A673 (cell line): ENCODE results near the gene CAV3. TPM values are rescaled to one million over a fixed set of nuclear protein-coding genes. Genes with fewer than 3 reads are reported as not detected.

Experiments used
- BruUV-seq: library from RNA; stranded (reverse); fragments of 400-500 nt; replicated peaks from 2 replicates; lab custom pipeline; 2021; lab: Mats Ljungman, UMichigan
- CTCF ChIA-PET: fragments of 300-600 bp; sonication (Branson Sonifier 250); formaldehyde crosslinking; loops from one replicate; lab custom pipeline; 2022; ENCODE audit warnings: antibody characterized with exemption; lab: Charles Lee
- POLR2A ChIA-PET: fragments of 300-600 bp; sonication (Branson Sonifier 250); formaldehyde crosslinking; loops from one replicate; lab custom pipeline; 2022; ENCODE audit warnings: antibody characterized with exemption; ENCODE audit not compliant: low non-redundant PET; lab: Charles Lee
- DNase-seq: peaks from one replicate; pipeline ENCODE4 v3.0.0-alpha.2; 2015; ENCODE audit warnings: low spot score
- H3K27ac ChIP-seq: fragments of 200-600 bp; sonication (generic); 2 replicates; pipeline ENCODE4 v1.5.1; 2016; ENCODE audit warnings: mixed run types, low read depth, mild to moderate bottlenecking, mixed read lengths, antibody characterized with exemption, low read length; ENCODE audit not compliant: poor library complexity, severe bottlenecking
- H3K27me3 ChIP-seq: fragments of 200-600 bp; sonication (generic); replicated peaks from 2 replicates; pipeline ENCODE4 v1.6.1; 2017; ENCODE audit warnings: mixed run types, low read depth, mild to moderate bottlenecking, mixed read lengths, antibody characterized with exemption, low read length; ENCODE audit not compliant: insufficient read depth, poor library complexity
- H3K36me3 ChIP-seq: fragments of 200-600 bp; sonication (generic); 2 replicates; pipeline ENCODE4 v1.6.1; 2016; ENCODE audit warnings: mixed run types, mild to moderate bottlenecking, mixed read lengths, antibody characterized with exemption, low read length; ENCODE audit not compliant: insufficient read depth, poor library complexity, severe bottlenecking
- H3K4me1 ChIP-seq: fragments of 200-600 bp; sonication (generic); 2 replicates; pipeline ENCODE4 v1.6.1; 2017; ENCODE audit warnings: mixed run types, mild to moderate bottlenecking, mixed read lengths, antibody characterized with exemption, low read length; ENCODE audit not compliant: insufficient read depth, poor library complexity, severe bottlenecking
- H3K4me3 ChIP-seq: fragments of 200-600 bp; sonication (generic); 2 replicates; pipeline ENCODE4 v1.5.1; 2016; ENCODE audit warnings: low read depth, mixed run types, mild to moderate bottlenecking, mixed read lengths, low read length; ENCODE audit not compliant: poor library complexity, severe bottlenecking
- H3K9me3 ChIP-seq: fragments of 200-600 bp; sonication (generic); 2 replicates; pipeline ENCODE4 v1.6.1; 2016; ENCODE audit warnings: mixed run types, low read depth, mild to moderate bottlenecking, mixed read lengths, antibody characterized with exemption, low read length; ENCODE audit not compliant: poor library complexity, severe bottlenecking
- CTCF ChIP-seq: fragments of 300-800, 200-600 bp; sonication (generic); conservative IDR thresholded peaks from 2 replicates; pipeline ENCODE4 v1.5.1; 2017; ENCODE audit warnings: low read depth, mild to moderate bottlenecking, antibody characterized with exemption, low read length, moderate library complexity, mixed read lengths
- EZH2 ChIP-seq: fragments of 200-600 bp; sonication (generic); IDR thresholded peaks from 2 replicates; pipeline ENCODE4 v1.6.1; 2017; ENCODE audit warnings: borderline replicate concordance, low read depth, mild to moderate bottlenecking, mixed read lengths, antibody characterized with exemption, low read length; ENCODE audit not compliant: poor library complexity, severe bottlenecking
- intact Hi-C: fragments of 100-400 bp; cut with micrococcal nuclease; formaldehyde crosslinking; loops from one replicate; pipeline ENCODE4 v1.10.0; 2022; ENCODE audit not compliant: unreplicated experiment
- total RNA-seq: library from RNA; stranded (reverse); gene quantifications from 2 replicates; pipeline ENCODE4 v1.2.3, GENCODE V29; 2021

Gene CAV3
- total RNA-seq, 1 experiment from 2014 or later = not detected

- BruUV-seq = no TSS peak
Measured at GRCh38 chr3:8722808-8723207, 10.8 kb upstream of the CAV3 start.

GRCh38 chr3:8723612-8724011, 10.0 kb upstream of the CAV3 start:
- H3K4me3 ChIP-seq = no peak overlapping the region
- H3K36me3 ChIP-seq = no peaks in the 10 kb centered on the region
- H3K4me1 ChIP-seq = no peaks in the 10 kb centered on the region
- BruUV-seq = no TSS peak
- DNase-seq = no peak
- H3K9me3 ChIP-seq = no peaks in the 10 kb centered on the region
- ChIA-PET POLR2A (no interaction called here), CTCF (no interaction called here)
- no peaks in the 10 kb centered on the region for H3K27me3 ChIP-seq
- intact Hi-C loops = no loop called here
- H3K27ac ChIP-seq = no peak overlapping the region
- TF ChIP-seq EZH2 = no peak
- no peak for TF ChIP-seq CTCF

More at GRCh38 chr3:8722808-8723207, 10.8 kb upstream of the CAV3 start:
- intact Hi-C loops = no loop called here
- POLR2A ChIA-PET = no interaction called here
- H3K9me3 ChIP-seq = no peaks in the 10 kb centered on the region
- H3K4me1 ChIP-seq = no peaks in the 10 kb centered on the region
- no peaks in the 10 kb centered on the region for H3K36me3 ChIP-seq
- H3K4me3 ChIP-seq = no peak overlapping the region
- no peak overlapping the region for H3K27ac ChIP-seq
- DNase-seq = no peak
- no peaks in the 10 kb centered on the region for H3K27me3 ChIP-seq
- CTCF ChIA-PET = no interaction called here
- TF ChIP-seq CTCF (no peak), EZH2 (no peak)

- Histone ChIP-seq H3K27me3 (no peaks in the 10 kb centered on the region), H3K4me3 (no peak overlapping the region), H3K9me3 (no peaks in the 10 kb centered on the region), H3K4me1 (no peaks in the 10 kb centered on the region), H3K36me3 (no peaks in the 10 kb centered on the region), H3K27ac (no peak overlapping the region)
- POLR2A ChIA-PET = no interaction called here
- BruUV-seq = no TSS peak
- CTCF ChIA-PET = no interaction called here
- DNase-seq = no peak
- TF ChIP-seq EZH2 = no peak
- no peak for TF ChIP-seq CTCF
- intact Hi-C loops = no loop called here
Measured at GRCh38 chr3:8724108-8724752, 9.4 kb upstream of the CAV3 start.
